Body of pancreas (tissue), 4 donors: ENCODE results near the gene UHRF2. TPM values are rescaled to one million over a fixed set of nuclear protein-coding genes. Genes with fewer than 3 reads are reported as not detected.

Experiments used
- ATAC-seq: fragments of 150-250 bp; one replicate; pipeline ENCODE4 v1.9.1; 2016
- DNase-seq, 4 donors: peaks; one replicate each; pipeline ENCODE4 v3.0.0-alpha.2; 2019
- H3K27ac ChIP-seq, 4 donors: fragments of 200-600 bp; sonication (generic); 1 replicate in 3 of 4; 2 replicates in 1 of 4; pipeline versions ENCODE4 v1.5.1 to v1.6.1; 2016 to 2019; ENCODE audit warnings: mild to moderate bottlenecking in 1 of 4, mixed read lengths in 1 of 4, moderate library complexity in 1 of 4
- H3K27me3 ChIP-seq, 2 donors: fragments of 200-600 bp; sonication (generic); one replicate each; pipeline ENCODE4 v1.6.0; 2016; ENCODE audit warnings: mild to moderate bottlenecking in 1 of 2
- H3K36me3 ChIP-seq, 2 donors: fragments of 200-600 bp; sonication (generic); replicated peaks in 1 of 2; 2 replicates each; pipeline ENCODE4 v1.5.1; 2016; ENCODE audit warnings: low read depth in 2 of 2; ENCODE audit not compliant: insufficient read depth in 1 of 2
- H3K4me1 ChIP-seq: fragments of 200-600 bp; sonication (generic); one replicate; pipeline ENCODE4 v1.6.0; 2016
- H3K4me3 ChIP-seq, 2 donors: fragments of 200-600 bp; sonication (generic); 1 replicate in 1 of 2; 2 replicates in 1 of 2; pipeline ENCODE4 v1.5.1; 2016 to 2019
- H3K9me3 ChIP-seq, 3 donors: fragments of 200-600 bp; sonication (generic); 1 replicate in 2 of 3; 2 replicates in 1 of 3; pipeline ENCODE4 v1.5.1; 2016
- POLR2A ChIP-seq, 3 donors: fragments of 450-650 bp; IDR thresholded peaks; one replicate each; pipeline ENCODE4 v1.6.1; 2016; ENCODE audit warnings: antibody characterized with exemption in 3 of 3, mild to moderate bottlenecking in 2 of 3
- WGBS, 2 donors: methylation state at CpG; one replicate each; pipeline ENCODE4 v1.1.5; 2017; 5-methylcytosine and 5-hydroxymethylcytosine counted together
- intact Hi-C: fragments of 100-400 bp; cut with DNase I; formaldehyde crosslinking; loops from one replicate; pipeline ENCODE4 v1.15.1; 2023
- total RNA-seq, 2 donors: library from RNA; depleted of rRNA; stranded (reverse); fragments of >200 nt; gene quantifications; one replicate each; pipeline ENCODE4 v1.1.0, GENCODE V29; 2016
- TF ChIP-seq, protein P1 (sequence below), 7 experiments: fragments of 450-650 bp in 4 of 7; fragments of 200-600 bp in 3 of 7; sonication (generic) in 3 of 7; IDR thresholded peaks; one replicate each; pipeline ENCODE4 v1.5.1; 2016 to 2019; ENCODE audit warnings: antibody characterized with exemption in 7 of 7

Gene UHRF2
- total RNA-seq, 2 donors from 2014 or later: 52.1 to 69.8 TPM

DNA sequence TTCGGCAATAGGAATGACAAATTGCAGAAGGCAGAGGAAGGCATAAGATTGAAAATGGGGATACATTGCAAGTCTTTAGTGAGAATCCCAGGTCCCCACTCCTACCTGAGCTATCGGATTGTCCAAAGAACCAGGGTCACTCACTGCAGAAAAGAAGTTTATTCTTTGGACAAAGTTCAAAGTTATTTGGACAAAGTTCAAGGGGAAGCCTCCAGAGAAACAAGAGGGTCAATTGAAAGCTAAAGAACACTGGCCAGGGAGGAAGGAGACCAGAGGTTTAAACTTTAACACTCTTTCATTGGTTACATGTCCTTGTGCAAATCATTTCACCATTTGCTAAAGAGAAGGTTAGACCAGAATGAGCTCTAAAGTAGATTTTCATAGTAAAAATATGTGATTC is 5.2 kb upstream of the UHRF2 start:
- no peak overlapping the region for H3K4me3 ChIP-seq
- 43 to 47% methylated on average over 2 of the region's 2 CpGs for WGBS, 2 donors
- H3K4me1 ChIP-seq: peaks cover 5% of the 10 kb centered on the region
- H3K36me3 ChIP-seq: no peaks in the 10 kb centered on the region
- no peaks in the 10 kb centered on the region for H3K9me3 ChIP-seq
- H3K27ac ChIP-seq: no peak overlapping the region
- H3K27me3 ChIP-seq: no peaks in the 10 kb centered on the region
- ATAC-seq (no peak), DNase-seq (no peak)
- TF ChIP-seq POLR2A (IDR thresholded peaks at IDR 0.05): no peak
- TF ChIP-seq, protein P1, sequence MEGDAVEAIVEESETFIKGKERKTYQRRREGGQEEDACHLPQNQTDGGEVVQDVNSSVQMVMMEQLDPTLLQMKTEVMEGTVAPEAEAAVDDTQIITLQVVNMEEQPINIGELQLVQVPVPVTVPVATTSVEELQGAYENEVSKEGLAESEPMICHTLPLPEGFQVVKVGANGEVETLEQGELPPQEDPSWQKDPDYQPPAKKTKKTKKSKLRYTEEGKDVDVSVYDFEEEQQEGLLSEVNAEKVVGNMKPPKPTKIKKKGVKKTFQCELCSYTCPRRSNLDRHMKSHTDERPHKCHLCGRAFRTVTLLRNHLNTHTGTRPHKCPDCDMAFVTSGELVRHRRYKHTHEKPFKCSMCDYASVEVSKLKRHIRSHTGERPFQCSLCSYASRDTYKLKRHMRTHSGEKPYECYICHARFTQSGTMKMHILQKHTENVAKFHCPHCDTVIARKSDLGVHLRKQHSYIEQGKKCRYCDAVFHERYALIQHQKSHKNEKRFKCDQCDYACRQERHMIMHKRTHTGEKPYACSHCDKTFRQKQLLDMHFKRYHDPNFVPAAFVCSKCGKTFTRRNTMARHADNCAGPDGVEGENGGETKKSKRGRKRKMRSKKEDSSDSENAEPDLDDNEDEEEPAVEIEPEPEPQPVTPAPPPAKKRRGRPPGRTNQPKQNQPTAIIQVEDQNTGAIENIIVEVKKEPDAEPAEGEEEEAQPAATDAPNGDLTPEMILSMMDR (IDR thresholded peaks at IDR 0.05): no peak
- intact Hi-C loops: no loop called here

DNA sequence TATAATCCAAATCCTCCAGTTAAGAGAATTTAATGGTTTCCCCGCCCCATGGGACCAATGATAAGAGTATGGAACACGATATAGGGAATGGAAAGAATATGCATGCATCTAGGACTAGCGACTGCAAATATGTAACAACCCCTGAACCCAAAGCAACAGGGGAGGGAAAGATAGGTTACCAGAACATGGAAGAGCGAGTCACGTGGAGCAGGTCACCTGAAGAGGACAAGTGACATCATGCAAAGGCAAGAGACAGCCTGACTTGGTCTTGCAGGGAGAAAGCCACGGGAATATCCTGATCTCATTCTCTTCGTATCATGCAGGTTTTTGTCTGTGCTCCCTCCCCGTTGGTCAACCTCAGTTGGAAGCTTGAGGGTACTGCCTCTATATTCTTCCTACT is 4.7 kb upstream of the UHRF2 start:
- WGBS, 2 donors: 79 to 86% methylated on average over 8 of the region's 8 CpGs
- H3K9me3 ChIP-seq: no peaks in the 10 kb centered on the region

DNA sequence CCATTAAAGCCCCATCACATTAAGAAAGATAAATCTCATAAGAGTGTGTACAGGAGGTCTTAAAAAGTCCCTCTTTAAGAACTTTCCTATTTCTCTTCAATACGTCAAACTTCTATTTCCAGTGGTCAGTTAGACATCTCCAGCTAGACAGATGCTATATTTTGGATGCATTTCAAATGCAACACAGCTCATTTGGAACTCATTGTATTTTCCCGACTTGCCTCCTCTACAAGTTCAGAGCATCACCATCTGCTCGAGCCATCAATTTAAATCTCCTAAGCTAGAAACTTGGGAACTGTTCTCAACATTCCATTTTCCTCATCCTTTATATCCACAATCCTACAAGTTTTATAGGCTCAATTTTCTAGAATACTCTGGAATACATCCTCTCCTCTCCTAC is 3.2 kb upstream of the UHRF2 start:
- DNase-seq: no peak
- intact Hi-C loops: no loop called here
- no peak overlapping the region for H3K27ac ChIP-seq

More for the DNA sequence above, 4.7 kb upstream of the UHRF2 start:
- TF ChIP-seq POLR2A (IDR thresholded peaks at IDR 0.05): no peak
- TF ChIP-seq, protein P1 (IDR thresholded peaks at IDR 0.05): no peak
- H3K4me3 ChIP-seq: no peak overlapping the region
- intact Hi-C loops: no loop called here
- no peak for ATAC-seq
- H3K4me1 ChIP-seq: peaks cover 5% of the 10 kb centered on the region
- H3K36me3 ChIP-seq: no peaks in the 10 kb centered on the region
- no peaks in the 10 kb centered on the region for H3K27me3 ChIP-seq
- H3K27ac ChIP-seq: no peak overlapping the region
- DNase-seq: no peak

DNA sequence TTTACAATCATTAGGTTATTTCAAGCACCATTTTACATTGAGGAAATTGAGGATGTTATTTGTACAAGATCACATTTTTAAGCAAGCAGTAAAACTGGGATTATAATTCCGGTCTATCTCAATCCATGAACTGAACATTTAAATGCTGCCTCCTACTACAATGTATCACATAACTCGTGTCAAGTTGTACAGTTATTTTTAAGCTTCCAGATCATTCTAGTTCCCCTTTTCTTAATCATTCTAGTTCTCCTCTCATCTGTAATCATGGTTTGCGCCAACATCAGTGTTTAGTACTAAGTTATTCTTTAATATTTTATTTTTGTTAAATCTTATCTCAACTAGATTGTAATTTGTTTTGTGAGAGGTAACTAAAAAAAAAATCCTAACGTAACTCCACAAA is 2.4 kb upstream of the UHRF2 start:
- no peak for TF ChIP-seq POLR2A (IDR thresholded peaks at IDR 0.05)
- TF ChIP-seq, protein P1 (IDR thresholded peaks at IDR 0.05): no peak
- no peaks in the 10 kb centered on the region for H3K27me3 ChIP-seq
- WGBS, 2 donors: 74 to 77% methylated on average over 4 of the region's 4 CpGs
- DNase-seq: no peak
- H3K36me3 ChIP-seq: no peaks in the 10 kb centered on the region
- no peaks in the 10 kb centered on the region for H3K9me3 ChIP-seq
- peaks cover 20% of the 10 kb centered on the region for H3K4me1 ChIP-seq
- H3K4me3 ChIP-seq: no peak overlapping the region
- intact Hi-C loops: no loop called here
- ATAC-seq: no peak
- no peak overlapping the region for H3K27ac ChIP-seq

More for the DNA sequence above, 3.2 kb upstream of the UHRF2 start:
- Histone ChIP-seq H3K4me3 (no peak overlapping the region), H3K9me3 (no peaks in the 10 kb centered on the region), H3K4me1 (peaks cover 12% of the 10 kb centered on the region), H3K27me3 (no peaks in the 10 kb centered on the region), H3K36me3 (no peaks in the 10 kb centered on the region)
- 80 to 82% methylated on average over 3 of the region's 3 CpGs for WGBS, 2 donors
- TF ChIP-seq, protein P1 (IDR thresholded peaks at IDR 0.05): no peak
- ATAC-seq: no peak
